Natural killer cell treated with Interleukin-12 subunit alpha and Interleukin-12 subunit beta and Interleukin-15 and Interleukin-18, amount 100 ng/mL, for 72 hours (primary cell): ENCODE measurements around the gene AP1S1. TPM values are rescaled to one million over a fixed set of nuclear protein-coding genes. Genes with fewer than 3 reads are reported as not detected.

ENCODE experiments used
- total RNA-seq, 2 donors: library from RNA; stranded (reverse); gene quantifications; one replicate each; pipeline ENCODE4 v1.2.3, GENCODE V29; 2022

Gene AP1S1
- total RNA-seq, 2 donors from 2014 or later: 30.9 to 39.4 TPM

Other genes with a start within 250 kb of the AP1S1 start
- not detected for gene MUC3A, start 204.9 kb upstream of the AP1S1 start, total RNA-seq
- not detected for gene MUC12, start 184.9 kb upstream of the AP1S1 start, total RNA-seq
- gene MUC17, start 134.4 kb upstream of the AP1S1 start, total RNA-seq: not detected
- gene TRIM56, start 69.0 kb upstream of the AP1S1 start, total RNA-seq: 10 to 100 TPM; 54.8 to 73.7 TPM
- gene SERPINE1, start 27.4 kb upstream of the AP1S1 start, total RNA-seq: not detected
- under 1 TPM in 1 of 2 donors, not detected in 1; 0.31 TPM for gene VGF, start 11.1 kb downstream of the AP1S1 start, total RNA-seq
- not detected for gene NAT16, start 25.8 kb downstream of the AP1S1 start, total RNA-seq
- not detected for gene MOGAT3, start 46.6 kb downstream of the AP1S1 start, total RNA-seq
- 10 to 100 TPM; 66.2 to 72.3 TPM for gene PLOD3, start 63.1 kb downstream of the AP1S1 start, total RNA-seq
- gene ZNHIT1, start 63.7 kb downstream of the AP1S1 start, total RNA-seq: 10 to 100 TPM; 57.6 to 57.8 TPM
- gene CLDN15, start 83.3 kb downstream of the AP1S1 start, total RNA-seq: 10 to 100 TPM; 16.6 to 34.0 TPM
- gene FIS1, start 90.6 kb downstream of the AP1S1 start, total RNA-seq: 100 to 1,000 TPM in 1 of 2 donors, 10 to 100 TPM in 1; 93.1 to 102 TPM
- gene IFT22, start 167.3 kb downstream of the AP1S1 start, total RNA-seq: 1 to 10 TPM; 5.5 to 6.0 TPM
- gene COL26A1, start 208.4 kb downstream of the AP1S1 start, total RNA-seq: not detected